Cerebellar nuclear complex (tissue), 1 donor: ENCODE measurements around the gene ZNF425.
"Not testable (repeated sequence)": the region's sequence is repeated elsewhere in the genome, so short reads cannot be mapped to it uniquely, and the experiment has no call there.

Source experiments
- DNase-seq, 2 experiments: peaks; one replicate each; lab custom pipeline; 2025; lab: John Stamatoyannopoulos, UW

Gene ZNF425

DNA sequence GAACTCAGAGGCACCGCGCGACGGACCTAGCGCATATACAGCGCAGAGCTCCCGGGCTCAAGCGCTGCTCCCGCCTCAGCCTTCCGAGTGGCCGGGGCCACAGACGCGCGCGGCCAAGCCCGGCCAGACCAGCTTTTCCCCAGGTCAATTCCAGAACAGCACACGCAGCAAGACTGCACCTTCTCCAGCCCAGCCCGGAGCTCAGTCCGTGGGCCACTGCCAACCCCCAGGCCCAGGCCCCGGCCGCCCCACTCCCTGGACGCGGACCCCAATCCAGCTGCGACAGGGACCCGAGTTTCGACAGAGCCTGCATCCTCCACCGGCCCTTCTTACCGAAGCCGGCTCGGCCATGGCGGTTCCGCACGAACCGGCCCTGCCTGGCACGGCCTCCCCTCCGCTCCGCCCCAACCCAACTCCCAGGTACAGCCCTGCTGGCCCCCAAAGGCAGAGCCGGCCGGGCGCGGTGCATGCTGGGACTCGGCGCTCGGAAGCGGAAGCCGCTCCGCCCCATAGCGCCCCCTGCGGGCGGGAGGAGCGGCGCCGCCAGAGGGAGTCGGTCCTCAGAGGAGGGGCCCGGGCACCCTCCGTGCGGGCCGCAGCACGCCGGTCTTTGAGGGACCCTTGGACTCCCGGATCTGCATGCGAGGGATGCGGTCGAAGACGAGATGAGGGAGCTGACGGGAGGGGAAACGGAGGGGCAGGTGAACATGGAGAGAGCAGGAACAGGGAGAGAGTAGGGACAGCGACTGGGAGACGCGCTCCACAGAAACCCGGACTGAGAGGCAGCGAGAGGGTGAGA, at the start of gene ZNF425:
TSS of gene ZNF425 (minus strand) at position 462 of the 799 bp plus-strand sequence. CDS start at position 351, 111 bp downstream.
- peak; percentile 12 to 54 for DNase-seq

GRCh38 chr7:149175150-149175549, 49.0 kb upstream of the ZNF425 start:
- no peak for DNase-seq

- DNase-seq, result no peak
Observed at GRCh38 chr7:149172534-149172920, 46.4 kb upstream of the ZNF425 start.

- no peak for DNase-seq
Observed at GRCh38 chr7:149171892-149172533, 45.9 kb upstream of the ZNF425 start.

GRCh38 chr7:149166630-149167352, 40.7 kb upstream of the ZNF425 start:
- DNase-seq, result no peak

DNA sequence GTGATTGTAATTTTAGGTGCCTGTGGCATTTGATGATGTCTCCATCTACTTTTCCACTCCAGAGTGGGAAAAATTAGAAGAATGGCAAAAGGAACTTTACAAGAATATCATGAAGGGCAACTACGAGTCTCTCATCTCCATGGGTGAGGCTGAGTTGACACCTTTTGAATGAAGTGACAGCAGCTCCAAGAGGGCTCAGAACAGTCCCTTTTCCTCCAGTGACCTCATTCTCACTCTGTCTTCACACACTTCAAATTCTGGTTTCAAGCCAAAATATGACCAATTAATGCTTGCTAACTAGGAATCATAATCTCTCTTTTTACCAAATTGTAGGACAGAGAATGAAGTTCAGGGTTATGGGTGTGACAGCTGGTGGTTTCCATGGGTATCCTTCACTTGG, 40.0 kb upstream of the ZNF425 start:
- no peak for DNase-seq

- DNase-seq, result no peak
Observed at GRCh38 chr7:149161241-149161848, 35.2 kb upstream of the ZNF425 start.

- DNase-seq, result no peak
Observed at GRCh38 chr7:149156898-149157297, 30.8 kb upstream of the ZNF425 start.

- DNase-seq, result no peak
Observed at GRCh38 chr7:149154056-149154455, 27.9 kb upstream of the ZNF425 start.

GRCh38 chr7:149153346-149153745, 27.2 kb upstream of the ZNF425 start:
- DNase-seq, result no peak

- no peak for DNase-seq
Observed at GRCh38 chr7:149150981-149151380, 24.9 kb upstream of the ZNF425 start.

DNA sequence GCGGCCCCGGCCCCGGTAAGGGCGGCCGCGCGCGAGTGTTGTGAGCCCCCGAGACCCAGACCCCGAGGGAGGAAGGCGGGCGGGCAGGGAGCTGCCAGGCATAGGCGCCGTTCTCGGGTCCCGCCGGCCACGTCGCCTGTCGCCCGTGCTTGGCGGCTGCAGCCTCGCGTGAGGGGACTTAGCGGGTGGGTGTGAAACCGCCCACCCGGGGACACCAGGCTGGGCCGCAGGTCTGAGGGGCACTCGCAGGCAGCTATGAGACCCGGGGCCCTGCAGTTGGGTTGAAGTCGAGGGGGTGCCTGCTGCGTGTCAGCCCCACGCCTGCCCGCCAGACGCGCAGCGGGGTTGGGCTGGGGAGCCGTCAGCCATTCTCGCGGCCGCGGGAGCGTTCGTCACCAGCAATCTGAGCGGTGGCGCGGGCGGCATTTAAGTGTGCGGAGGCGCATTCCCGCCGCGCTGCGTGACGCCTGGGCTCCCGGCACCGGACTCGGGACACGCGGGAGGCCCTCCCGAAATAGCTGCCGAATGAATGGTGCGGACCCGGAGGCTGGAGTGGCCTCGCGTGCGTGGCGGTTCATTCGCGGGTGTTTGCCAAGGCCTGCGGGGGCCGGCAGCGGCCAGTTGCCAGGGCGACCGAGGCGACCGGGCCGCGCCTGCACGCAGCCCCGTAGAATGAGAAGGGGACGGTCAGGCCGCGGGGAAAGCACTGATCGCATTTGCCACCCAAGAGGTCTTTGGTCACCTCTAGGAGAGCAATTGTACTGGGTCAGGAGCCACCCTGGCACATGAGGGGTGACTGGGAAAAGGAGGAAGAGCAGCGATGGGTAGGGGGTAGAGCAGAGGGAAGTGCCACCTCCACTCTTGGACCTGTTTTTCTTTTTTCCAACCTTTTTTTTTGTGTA, 21.9 kb upstream of the ZNF425 start:
- DNase-seq, result no peak

DNA sequence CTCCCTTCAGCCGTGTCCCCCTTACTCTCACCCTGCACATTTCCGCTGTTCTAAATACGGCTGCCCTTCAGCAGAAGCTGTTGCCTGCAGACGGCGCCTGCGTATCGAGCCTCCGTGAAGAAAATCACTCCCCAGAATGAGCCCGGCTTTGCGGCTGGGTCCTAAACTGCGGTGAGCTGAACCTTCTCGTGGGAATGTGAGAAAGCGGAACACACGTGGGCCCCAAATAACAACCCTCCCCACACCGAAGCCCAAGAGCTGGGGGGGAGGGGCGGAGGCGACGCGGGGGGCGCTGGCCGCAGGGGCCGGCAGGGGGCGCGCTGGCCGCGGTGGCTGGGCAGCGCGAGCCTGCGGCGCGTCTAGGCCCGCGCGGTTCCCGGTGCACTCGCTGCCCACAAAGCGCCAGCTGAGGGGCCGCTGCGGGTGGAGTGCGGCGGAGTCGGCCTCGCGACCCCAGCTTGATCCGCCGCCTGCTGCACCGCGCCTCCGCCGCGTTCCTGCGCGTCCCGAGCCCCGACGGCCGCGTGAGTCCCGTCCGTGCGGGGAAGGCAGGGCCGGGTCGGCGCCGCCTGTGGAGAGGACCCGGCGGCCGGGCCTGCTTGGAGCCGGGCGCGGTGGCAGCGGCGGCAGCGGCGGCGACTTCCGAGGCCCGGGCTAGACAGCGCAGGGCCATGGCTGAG, 21.1 kb upstream of the ZNF425 start, which contains the start of gene ZNF398:
TSS of gene ZNF398 (plus strand) at position 382 of the 680 bp plus-strand sequence. CDS start at position 672, 290 bp downstream.
- no peak for DNase-seq

DNA sequence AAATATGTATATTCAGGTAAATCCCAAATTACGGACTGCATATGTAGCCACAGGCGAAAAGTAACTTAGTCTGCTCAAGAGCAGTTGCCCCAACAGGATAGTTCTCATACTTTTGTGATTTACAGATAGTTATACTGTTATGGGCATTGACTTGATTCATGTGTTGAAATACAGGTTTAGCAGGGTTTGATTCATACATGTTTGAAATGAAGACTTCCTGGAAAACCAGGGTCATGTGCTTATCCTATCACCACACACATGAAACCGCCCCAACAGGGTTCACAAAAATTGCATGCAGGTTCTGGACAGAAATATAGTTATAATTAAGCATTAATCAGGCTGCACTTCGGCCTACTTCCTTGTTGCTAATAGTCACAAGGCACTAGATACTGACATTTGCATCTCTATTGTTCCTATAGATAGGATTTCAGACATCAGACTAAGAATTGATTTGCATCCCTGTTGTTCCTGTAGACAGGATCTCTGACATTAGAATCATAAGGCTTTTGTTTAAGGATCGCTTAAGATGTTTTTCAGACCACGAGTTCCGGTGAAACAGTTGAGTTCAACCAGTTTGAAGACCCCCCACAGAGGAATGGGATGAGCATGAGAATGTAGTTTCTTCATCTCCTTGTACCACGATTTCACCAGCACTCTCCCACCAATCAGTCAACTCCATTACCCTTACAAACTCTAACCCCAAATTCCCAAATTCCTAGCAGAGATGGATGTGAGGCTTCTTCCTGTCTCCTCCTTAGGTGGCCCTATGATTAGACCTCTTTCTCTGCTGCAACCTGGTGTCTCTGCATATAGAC, 19.1 kb upstream of the ZNF425 start:
- no peak for DNase-seq

GRCh38 chr7:149144436-149144922, 18.4 kb upstream of the ZNF425 start:
- DNase-seq, result not testable (repeated sequence)

GRCh38 chr7:149141893-149142292, 15.8 kb upstream of the ZNF425 start:
- DNase-seq, result no peak

- DNase-seq, result no peak
Observed at GRCh38 chr7:149140831-149141230, 14.7 kb upstream of the ZNF425 start.

- DNase-seq, result no peak
Observed at GRCh38 chr7:149136118-149136517, 10.0 kb upstream of the ZNF425 start.

DNA sequence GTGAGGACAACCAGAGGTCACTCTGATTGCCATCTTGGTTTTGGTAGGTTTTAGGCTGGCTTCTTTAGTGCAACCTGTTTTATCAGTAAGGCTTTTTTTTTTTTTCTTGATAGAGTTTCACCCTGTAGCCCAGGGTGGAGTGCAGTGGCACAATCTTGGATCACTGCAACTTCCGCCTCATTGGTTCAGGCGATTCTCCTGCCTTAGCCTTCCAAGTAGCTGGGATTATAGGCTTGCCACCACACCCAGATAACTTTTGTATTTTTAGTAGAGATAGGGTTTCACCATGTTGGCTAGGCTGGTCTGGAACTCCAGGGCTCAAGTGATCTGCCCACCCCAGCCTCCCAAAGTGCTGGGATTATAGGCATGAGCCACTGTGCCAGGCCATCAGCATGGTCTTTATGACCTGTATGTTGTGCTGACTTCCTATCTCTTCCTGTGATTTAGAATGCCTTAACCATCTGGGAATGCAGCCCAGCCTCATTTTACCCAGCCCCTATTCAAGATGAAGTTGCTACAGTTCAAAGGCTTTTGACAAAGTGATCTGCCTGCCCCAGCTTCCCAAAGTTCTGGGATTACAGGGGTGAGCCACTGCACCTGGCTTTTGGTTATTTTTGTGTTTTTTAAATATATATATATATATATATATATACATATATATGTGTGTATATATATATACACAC, 7.0 kb upstream of the ZNF425 start:
- no peak for DNase-seq
